ENCODE measurements around the gene DHX34. TPM values are rescaled to one million over a fixed set of nuclear protein-coding genes. Genes with fewer than 3 reads are reported as not detected.
A peak's percentile ranks its signal among the peaks of the same experiment; 100 is the strongest.

DHX34 gene
- total and polyA plus RNA-seq, 7 donors: 7.5 to 30.6 (median 10.0) TPM

DNA sequence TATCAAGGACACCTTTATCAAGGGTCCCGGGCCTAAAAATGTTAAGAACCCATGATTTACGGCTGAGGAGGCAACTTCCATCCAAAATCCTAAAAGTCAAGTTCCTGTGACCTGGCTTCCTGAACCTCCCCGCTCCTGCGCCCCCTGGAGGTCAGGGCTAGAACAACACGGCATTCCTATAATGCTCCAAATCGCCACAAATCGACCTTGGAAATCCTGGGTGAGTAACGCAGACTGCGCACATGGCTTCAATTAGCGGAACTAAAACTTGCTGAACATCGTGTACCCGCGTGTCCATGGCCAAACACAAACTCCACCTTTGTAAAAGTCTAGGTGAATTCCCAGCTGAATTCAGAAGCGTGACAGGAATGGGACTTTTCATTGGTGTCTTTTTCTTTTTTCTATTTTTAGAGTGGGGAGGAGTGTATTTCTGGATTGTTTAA lies 43.8 kb upstream of the DHX34 start:
- Histone ChIP-seq H3K36me3 (ENCODE audit: insufficient read depth in 1 of 2, low read depth in 1 of 2) (no peaks in the 10 kb centered on the region), H3K27me3 (ENCODE audit: insufficient read depth in 3 of 3, low read length in 2 of 3) (peaks cover 0 to 8% (median 0%) of the 10 kb centered on the region in 3 donors), H3K4me3 (no peak overlapping the region), H3K9me3 (no peaks in the 10 kb centered on the region), H3K27ac (no peak overlapping the region), H3K4me1 (no peaks in the 10 kb centered on the region)
- TF ChIP-seq, protein P1, sequence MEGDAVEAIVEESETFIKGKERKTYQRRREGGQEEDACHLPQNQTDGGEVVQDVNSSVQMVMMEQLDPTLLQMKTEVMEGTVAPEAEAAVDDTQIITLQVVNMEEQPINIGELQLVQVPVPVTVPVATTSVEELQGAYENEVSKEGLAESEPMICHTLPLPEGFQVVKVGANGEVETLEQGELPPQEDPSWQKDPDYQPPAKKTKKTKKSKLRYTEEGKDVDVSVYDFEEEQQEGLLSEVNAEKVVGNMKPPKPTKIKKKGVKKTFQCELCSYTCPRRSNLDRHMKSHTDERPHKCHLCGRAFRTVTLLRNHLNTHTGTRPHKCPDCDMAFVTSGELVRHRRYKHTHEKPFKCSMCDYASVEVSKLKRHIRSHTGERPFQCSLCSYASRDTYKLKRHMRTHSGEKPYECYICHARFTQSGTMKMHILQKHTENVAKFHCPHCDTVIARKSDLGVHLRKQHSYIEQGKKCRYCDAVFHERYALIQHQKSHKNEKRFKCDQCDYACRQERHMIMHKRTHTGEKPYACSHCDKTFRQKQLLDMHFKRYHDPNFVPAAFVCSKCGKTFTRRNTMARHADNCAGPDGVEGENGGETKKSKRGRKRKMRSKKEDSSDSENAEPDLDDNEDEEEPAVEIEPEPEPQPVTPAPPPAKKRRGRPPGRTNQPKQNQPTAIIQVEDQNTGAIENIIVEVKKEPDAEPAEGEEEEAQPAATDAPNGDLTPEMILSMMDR (IDR thresholded peaks at IDR 0.05): peak; percentile 87
- peak in 3 of 4 donors; percentile 67 to 80 (median 72) for ATAC-seq
- WGBS, 3 donors: 3 to 6% (median 5%) methylated on average over 14 of the region's 14 CpGs
- DNase-seq: peak; percentile 76 to 78
- intact Hi-C loops (cut with DNase I): loop anchor here in 1 of 2 donors (10.0 kb wide), 1 partner anchor 79 kb away; no protein-coding TSS in a partner anchor

DNA sequence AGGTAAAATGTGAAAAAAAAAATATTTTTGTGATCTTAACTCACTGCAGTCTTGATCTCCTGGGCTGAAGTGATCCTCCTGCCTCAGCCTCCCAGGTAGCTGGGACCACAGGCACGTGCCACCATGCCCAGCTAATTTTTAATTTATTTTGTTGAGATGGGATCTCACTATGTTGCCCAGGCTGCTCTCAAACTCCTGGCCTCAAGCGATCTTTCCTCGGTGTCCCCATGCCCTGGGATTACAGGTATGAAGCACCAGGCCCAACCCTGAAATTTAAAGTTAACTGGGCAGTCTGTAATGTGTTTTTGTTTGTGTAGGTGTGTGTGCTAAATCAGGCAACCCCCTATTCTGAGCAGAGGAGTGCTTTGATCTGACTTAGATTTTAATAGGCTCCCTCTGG lies 42.8 kb upstream of the DHX34 start:
- ATAC-seq (no peak), DNase-seq (no peak)
- H3K27ac ChIP-seq: no peak overlapping the region
- intact Hi-C loops (cut with DNase I): loop anchor here in 1 of 2 donors (10.0 kb wide), 1 partner anchor 78 kb away; no protein-coding TSS in a partner anchor
- H3K4me3 ChIP-seq: no peak overlapping the region
- peaks cover 0 to 13% (median 0%) of the 10 kb centered on the region in 3 donors for H3K27me3 ChIP-seq (ENCODE audit: insufficient read depth in 3 of 3, low read length in 2 of 3)
- 92 to 96% (median 93%) methylated on average over 3 of the region's 3 CpGs for WGBS, 3 donors
- H3K4me1 ChIP-seq: no peaks in the 10 kb centered on the region
- TF ChIP-seq, protein P1 (IDR thresholded peaks at IDR 0.05): no peak
- no peaks in the 10 kb centered on the region for H3K9me3 ChIP-seq
- no peaks in the 10 kb centered on the region for H3K36me3 ChIP-seq (ENCODE audit: insufficient read depth in 1 of 2, low read depth in 1 of 2)

DNA sequence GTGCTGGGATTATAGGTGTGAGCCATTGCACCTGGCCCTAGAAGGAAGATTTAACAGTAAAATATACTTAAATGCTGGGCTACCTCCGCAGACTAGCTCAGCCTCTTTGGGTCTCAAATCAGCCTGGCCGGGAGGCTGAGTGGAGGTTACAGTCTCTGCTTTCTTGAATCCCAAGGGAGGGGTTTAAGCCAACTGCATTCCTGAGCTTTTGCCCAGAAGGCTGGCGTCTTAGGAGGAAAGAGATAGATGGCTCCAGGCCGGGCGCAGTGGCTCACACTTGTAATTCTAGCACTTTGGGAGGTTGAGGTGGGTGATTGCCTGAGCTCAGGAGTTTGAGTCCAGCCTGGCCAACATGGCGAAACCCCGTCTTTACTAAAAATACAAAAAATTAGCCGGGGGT lies 40.1 kb upstream of the DHX34 start:
- no peaks in the 10 kb centered on the region for H3K36me3 ChIP-seq (ENCODE audit: insufficient read depth in 1 of 2, low read depth in 1 of 2)
- no peak overlapping the region for H3K27ac ChIP-seq
- H3K9me3 ChIP-seq: no peaks in the 10 kb centered on the region
- TF ChIP-seq, protein P1 (IDR thresholded peaks at IDR 0.05): no peak
- 32 to 46% (median 45%) methylated on average over 8 of the region's 8 CpGs for WGBS, 3 donors
- no peak for DNase-seq
- no peaks in the 10 kb centered on the region for H3K4me1 ChIP-seq
- H3K27me3 ChIP-seq (ENCODE audit: insufficient read depth in 3 of 3, low read length in 2 of 3): peaks cover 0 to 31% (median 0%) of the 10 kb centered on the region in 3 donors
- no peak for ATAC-seq
- no peak overlapping the region for H3K4me3 ChIP-seq
- intact Hi-C loops (cut with DNase I): loop anchor here in 1 of 2 donors (10.0 kb wide), 1 partner anchor 76 kb away; no protein-coding TSS in a partner anchor

DNA sequence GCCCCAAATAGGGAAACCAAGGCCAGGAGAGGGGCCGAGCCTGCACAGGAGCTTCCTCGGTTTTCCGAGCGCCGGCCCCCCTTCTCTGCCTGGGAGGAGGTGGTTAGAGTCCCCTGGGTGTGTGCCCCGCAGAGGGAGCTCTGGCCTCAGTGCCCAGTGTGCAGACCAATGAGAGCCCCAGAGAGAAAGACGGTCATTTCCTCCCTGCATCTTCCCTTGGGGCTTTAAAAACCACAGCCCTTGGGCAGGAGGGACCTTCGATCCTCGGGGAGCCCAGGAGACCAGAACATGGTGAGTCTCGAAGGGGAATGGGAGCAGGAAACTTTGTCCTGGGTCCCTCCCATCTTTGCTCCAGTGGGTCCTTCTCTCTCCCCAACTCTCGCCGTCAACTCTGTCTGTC lies 39.5 kb upstream of the DHX34 start, which contains the start of gene C5AR1:
TSS of gene C5AR1 (plus strand) at position 254 of the 400 bp plus-strand sequence. CDS start at position 289, 35 bp downstream.
- no peak within 1 kb of the TSS for H3K27ac ChIP-seq
- TF ChIP-seq, protein P1 (IDR thresholded peaks at IDR 0.05): no peak
- no peaks in the 10 kb centered on the region for H3K9me3 ChIP-seq
- intact Hi-C loops (cut with DNase I): loop anchor here in 1 of 2 donors (10.0 kb wide), 1 partner anchor 75 kb away; no protein-coding TSS in a partner anchor
- WGBS, 3 donors: 32 to 39% (median 36%) methylated on average over 12 of the region's 12 CpGs
- H3K36me3 ChIP-seq (ENCODE audit: insufficient read depth in 1 of 2, low read depth in 1 of 2): no peaks in the 10 kb centered on the region
- H3K4me1 ChIP-seq: no peaks in the 10 kb centered on the region
- DNase-seq (no peak), ATAC-seq (peak in 3 of 4 donors; percentile 32 to 44 (median 35))
- peaks cover 0 to 31% (median 0%) of the 10 kb centered on the region in 3 donors for H3K27me3 ChIP-seq (ENCODE audit: insufficient read depth in 3 of 3, low read length in 2 of 3)
- peak within 1 kb of the TSS; percentile 33 for H3K4me3 ChIP-seq
